ENCODE measurements around the gene KIAA1671.
"Not testable (repeated sequence)": the region's sequence is repeated elsewhere in the genome, so short reads cannot be mapped to it uniquely, and the experiment has no call there.

Gene KIAA1671

DNA sequence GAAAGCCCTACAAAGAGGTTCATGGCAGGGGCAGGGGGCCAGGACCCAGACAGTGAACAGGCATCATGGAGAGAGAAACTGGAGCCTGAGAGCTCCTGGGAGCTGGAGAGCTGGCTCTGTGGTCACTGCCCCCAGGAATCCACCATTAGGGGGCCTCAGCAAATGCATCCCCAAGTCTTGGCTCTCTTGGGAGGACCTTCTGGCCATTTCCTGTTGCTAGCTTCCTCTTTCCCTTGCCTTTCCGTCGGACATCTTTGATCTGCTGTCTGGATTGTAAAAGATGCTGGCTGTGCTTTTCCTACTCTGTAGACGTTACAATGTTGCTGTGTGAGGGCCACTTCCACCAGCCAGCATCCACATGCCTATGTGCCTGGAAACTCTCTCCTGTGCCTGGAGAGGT lies 259.8 kb downstream of the KIAA1671 start:
- in situ Hi-C loops (cut with MboI; ENCODE audit: low sequenced_read_pairs) = no loop called here

DNA sequence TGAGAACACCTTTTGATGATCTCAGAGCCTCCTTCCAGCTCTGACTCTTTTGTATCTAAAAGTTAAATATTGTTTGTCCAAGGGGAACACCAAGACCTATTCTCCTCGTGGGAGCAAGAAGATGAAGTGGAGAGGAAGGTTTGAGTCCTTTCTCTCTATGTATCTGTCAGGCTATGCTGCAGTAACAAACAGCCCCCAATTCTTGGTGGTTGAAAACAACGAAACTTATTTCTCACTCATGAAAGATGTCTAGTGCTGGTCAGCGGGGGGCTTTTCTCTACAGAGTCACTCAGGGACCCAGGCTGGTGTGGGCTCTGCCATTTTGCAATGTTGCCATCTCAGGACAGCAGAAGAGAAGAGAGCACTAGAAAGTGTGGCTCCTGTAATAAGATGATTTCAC lies 260.7 kb downstream of the KIAA1671 start:
- in situ Hi-C loops (cut with MboI; ENCODE audit: low sequenced_read_pairs) = no loop called here

DNA sequence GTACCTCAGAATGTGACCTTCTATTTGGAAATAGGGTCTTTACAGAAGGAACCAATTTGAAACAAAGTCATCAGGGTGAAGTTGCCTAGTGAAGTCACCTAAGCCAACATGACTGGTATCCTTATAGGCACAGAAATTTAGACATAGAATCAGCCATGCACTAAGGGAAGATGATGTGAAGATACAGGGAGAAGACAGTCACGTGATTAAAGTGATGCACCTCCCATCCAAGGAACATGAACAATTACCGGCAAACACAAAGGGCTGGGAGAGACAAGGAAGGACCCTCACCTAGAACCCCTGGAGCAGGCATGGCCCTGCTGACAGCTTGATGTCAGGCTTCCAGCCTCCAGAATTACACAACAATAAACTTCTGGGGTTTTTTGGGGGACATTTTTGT lies 263.7 kb downstream of the KIAA1671 start:
- in situ Hi-C loops (cut with MboI; ENCODE audit: low sequenced_read_pairs) = no loop called here

DNA sequence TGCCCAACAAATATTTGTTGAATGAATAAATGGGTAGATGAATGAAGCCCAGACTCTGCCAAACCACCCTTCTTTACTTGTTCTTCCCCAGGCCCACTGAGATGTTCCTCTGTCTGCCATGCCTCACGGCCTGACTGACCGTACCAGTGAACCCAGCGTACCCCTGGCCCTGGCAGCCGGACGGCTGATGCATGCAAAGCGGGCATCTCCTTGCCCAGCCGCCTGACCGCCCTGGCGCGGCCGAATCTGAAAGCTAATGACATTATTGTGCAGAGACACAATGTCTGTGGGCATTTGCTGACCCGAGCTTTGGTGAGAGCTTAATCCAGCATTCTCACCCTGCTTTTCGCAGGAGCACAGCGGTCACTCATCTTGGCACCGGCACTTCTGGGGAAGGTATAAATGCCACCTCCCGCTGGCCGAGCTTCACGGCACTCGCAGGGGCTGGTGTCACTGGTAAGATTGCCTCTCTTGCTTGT lies 266.7 kb downstream of the KIAA1671 start, which contains the start of gene CRYBB2:
Gene CRYBB2 (plus strand): TSS at position 429 of the 479 bp plus-strand sequence. CDS start 1,791 bp downstream, outside the sequence.
- in situ Hi-C loops (cut with MboI; ENCODE audit: low sequenced_read_pairs) = no loop called here

DNA sequence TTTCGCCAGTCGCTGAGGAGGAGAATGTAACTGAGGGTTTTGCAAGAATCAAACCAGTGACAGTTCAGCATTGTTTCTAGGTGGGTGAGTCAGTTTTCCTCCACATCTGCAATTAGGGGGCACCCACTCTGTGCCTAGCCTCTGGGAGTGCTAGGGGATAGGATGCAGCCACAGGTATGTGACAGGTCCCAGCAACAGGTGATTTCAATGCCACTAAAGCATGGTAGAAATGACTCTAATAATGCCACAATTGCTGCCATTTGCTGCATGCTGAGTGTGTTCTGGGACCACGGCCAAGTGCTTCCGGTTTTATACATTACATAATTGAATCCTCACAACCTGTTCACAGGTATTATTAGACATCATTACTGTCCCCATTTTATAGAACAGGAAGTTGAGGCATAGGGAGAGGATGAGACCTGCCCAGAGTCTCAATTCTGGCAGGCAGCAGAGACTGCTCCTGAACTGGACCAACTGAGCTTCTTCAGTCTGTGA lies 267.5 kb downstream of the KIAA1671 start:
- in situ Hi-C loops (cut with MboI; ENCODE audit: low sequenced_read_pairs) = no loop called here

DNA sequence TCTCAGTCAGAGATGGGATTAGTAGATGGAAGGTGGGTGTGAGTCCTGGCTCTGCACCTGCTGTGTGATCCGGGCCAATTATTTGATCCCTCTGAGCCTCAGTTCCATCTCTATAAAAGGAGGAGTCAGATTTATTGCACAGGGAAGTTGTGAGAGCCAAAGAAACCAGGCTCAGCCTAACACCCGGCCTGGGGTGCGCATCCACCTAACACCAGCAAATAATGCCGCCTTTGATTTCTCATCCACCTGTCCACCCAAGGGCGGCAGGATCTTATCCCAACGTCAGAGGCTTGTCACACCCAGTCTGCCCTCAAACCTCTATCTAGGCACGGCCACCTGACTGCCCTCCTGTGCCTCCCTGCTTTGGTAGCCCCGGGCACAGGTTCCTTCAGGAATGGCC lies 269.3 kb downstream of the KIAA1671 start:
- in situ Hi-C loops (cut with MboI; ENCODE audit: low sequenced_read_pairs) = no loop called here

DNA sequence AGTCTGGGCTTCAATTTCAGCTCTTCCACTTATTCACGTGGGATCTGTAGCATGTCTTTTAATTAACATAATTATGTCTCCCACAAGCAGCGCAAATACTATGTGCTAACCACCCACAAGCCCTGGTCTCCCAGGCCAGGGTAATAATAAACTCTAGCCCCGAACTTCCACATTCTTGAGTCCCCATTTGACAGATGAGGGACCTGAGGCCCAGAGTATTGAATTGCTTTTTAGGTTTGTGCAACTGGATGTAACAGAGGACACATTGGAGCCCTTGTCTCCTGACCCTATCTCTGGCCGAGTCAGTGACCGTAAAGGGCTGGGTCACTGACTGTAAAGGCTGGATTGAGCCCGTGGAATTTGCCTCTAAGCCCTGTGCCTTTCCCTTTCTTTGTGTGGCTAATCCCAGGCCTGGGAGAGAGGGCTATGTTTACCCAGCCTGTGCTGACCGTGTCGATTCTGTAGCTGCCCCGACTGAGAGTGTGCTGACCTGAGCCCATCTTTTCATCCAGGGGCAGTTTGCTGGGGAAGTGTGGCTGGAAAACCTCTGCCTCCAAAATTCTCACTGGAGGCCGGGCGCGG lies 270.8 kb downstream of the KIAA1671 start:
- in situ Hi-C loops (cut with MboI; ENCODE audit: low sequenced_read_pairs) = no loop called here

DNA sequence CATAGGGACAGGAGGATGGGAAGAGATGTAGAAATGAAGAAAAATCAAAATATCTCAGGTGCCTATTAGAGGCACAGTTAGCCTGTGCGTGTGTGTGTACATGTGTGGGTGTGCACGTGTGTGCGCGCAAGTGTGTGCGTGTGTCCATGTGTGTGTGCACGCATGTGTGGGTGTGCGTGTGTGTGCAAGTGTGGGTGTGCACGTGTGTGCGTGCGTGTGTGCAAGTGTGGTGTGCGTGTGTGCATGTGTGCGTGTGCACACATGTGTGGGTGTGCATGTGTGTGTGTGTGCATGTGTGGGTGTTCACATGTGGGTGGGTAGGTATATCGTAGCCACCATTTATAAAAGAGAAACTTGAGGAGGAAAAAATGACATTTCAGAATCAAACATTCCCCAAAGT lies 276.3 kb downstream of the KIAA1671 start:
- in situ Hi-C loops (cut with MboI; ENCODE audit: low sequenced_read_pairs) = no loop called here

DNA sequence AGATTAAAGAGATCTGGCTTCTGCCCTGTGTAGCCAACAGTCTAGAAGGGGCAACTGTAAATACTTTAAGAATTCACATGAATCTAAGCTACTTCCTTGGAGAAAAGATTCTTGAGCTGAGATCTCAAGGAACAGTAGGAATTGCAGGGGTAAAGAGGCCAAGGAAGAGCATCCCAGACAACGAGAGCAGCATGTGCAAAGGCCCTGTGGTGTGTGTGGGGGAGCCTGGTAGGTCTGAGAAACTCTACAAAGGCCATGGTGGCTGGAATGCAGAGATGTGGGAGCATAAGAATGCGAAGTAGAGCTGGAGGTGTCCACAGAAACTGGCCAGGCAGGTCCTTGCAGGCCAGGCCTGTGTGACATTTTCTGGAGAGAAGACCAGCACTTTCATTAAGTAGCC lies 278.2 kb downstream of the KIAA1671 start:
- in situ Hi-C loops (cut with MboI; ENCODE audit: low sequenced_read_pairs) = not testable (repeated sequence)

DNA sequence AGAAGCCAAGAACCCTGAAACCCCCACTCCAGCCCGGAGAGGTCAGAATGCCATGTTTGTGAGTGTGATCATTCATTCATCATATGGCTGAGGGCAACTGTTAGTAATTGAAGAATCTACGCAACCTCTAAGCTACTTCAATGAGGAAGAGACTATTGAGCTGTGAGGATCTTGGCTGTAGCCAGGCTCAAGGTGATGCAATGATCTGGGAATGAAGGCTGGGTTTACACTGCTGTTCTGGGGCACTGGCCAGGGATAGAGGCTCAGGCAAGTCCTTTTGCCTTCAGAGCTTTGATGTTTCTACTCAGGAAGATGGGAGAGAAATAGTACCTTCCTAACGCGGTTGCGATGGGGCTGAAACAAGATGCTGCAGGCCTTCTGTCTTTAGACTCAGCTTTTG lies 279.8 kb downstream of the KIAA1671 start:
- in situ Hi-C loops (cut with MboI; ENCODE audit: low sequenced_read_pairs) = no loop called here

DNA sequence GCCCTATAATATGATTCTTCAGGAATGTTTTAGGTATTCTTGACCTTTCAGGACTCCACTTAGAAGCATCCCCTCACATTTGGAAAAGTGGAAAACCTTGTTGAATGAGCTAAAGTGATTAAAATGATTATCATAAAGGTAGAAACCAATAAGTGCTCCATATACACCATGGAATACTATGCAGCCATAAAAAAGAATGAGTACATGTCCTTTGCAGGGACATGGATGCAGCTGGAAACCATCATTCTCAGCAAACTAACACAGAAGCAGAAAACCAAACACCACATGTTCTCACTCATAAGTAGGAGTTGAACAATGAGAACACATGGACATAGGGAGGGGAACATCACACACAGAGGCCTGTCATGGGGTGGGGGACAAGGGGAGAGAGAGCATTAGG lies 281.2 kb downstream of the KIAA1671 start:
- in situ Hi-C loops (cut with MboI; ENCODE audit: low sequenced_read_pairs) = not testable (repeated sequence)

DNA sequence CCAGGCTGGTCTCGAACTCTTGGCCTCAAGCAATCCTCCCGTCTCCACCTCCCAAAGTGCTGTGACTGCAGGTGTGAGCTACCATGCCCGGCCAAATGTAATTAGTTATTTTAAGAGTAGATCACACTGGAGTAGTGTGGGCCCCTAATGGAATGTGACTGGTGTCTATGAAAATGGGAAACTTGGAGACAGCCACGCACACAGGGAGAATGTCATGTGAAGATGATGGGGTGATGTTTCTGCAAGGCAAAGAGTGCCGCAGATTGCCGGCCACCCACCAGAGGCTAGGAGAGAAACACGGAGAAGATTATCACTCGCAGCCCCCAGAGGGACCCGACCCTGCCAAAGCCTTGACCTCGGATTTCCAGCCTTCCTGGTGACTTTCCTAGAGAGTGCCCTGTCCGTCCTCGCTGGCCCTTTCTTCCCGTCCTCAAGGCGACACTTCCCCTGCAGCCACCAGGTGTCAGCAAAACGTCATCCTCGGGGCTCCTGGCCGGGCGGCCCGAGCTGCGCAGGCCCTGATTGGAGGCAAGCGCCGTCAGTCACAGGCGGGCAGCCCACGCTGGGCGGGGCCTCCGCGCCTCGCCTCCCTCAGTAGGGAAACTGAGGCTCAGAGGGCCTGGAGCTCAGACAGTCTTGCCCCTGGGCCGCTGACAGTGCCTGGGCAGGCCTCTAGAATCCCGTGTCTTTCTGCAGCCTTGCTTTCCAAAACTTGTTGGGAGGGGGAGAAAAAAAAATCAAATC lies 283.2 kb downstream of the KIAA1671 start:
- in situ Hi-C loops (cut with MboI; ENCODE audit: low sequenced_read_pairs) = no loop called here

DNA sequence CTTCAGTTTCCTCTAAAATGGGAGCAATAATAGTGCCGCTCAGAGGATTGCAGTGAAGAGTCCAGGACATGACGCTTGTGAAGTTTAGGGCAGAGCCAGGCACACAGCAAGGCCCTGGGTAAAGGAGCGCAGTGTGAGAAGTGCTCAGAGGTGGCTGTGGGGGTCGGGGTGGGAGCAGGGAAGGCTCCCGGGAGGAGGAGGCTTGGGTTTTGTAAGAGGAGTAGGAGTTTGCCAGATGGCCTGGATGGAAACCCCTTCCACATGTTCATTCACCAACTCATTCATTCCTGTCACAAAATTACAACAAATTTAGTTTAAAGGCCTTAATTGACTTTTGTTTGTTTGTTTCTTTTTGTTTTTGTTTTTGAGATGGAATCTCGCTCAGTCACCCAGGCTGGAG lies 283.9 kb downstream of the KIAA1671 start:
- in situ Hi-C loops (cut with MboI; ENCODE audit: low sequenced_read_pairs) = no loop called here

DNA sequence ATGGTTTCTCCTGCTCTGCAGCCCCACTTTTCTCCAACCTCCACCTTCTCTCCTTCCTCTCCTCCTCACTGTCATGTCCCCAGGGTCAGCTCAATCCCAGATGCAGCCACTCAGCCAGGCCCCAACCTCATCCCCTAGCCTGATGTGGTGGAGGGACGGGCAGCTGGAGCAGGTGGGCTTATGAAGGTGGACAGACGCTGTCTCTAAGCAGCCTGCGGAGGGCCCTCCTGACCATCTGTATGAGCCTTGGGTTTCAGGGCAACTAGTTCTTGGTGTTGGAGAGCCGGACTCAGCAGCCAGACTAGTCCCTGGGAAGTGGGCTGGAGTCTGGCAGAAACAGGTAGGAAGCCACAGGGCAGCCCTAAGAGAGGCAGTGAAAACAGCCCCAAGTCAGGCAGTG lies 285.0 kb downstream of the KIAA1671 start:
- in situ Hi-C loops (cut with MboI; ENCODE audit: low sequenced_read_pairs) = no loop called here

DNA sequence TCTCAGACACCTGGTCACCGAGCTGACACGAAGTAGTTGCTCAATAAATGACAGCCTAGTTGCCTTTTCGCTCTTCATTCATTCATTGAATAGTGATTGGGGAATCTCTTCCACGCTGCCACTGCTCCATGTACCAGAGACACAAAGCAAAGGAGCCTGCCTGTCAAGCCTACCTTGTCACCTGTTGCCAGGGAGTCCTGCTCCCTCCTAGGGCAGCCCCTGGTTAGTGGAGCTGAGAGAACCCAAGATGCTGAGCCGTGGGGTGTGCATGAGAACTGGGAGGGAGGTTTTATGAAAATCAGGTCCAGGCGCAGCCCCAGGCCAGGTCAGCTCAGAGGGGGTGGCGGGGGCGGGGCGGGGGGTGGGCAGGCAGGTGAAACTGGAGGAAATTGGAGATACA lies 285.5 kb downstream of the KIAA1671 start:
- in situ Hi-C loops (cut with MboI; ENCODE audit: low sequenced_read_pairs) = not testable (repeated sequence)

Measured in hTERT RPE-1 (cell line).